GM19023 (cell line): ENCODE results near the gene TUBA4A.
"Not testable (repeated sequence)": the region's sequence is repeated elsewhere in the genome, so short reads cannot be mapped to it uniquely, and the experiment has no call there.

Experiments
- ATAC-seq: cut with Tn5 transposase; IDR thresholded peaks from one replicate; pipeline ENCODE4 v1.9.1; 2021; ENCODE audit warnings: mild to moderate bottlenecking, moderate library complexity; ENCODE audit not compliant: unreplicated experiment

The TUBA4A gene

GRCh38 chr2:219269362-219270054 lies 15.8 kb upstream of the TUBA4A start:
- ATAC-seq: no peak

DNA sequence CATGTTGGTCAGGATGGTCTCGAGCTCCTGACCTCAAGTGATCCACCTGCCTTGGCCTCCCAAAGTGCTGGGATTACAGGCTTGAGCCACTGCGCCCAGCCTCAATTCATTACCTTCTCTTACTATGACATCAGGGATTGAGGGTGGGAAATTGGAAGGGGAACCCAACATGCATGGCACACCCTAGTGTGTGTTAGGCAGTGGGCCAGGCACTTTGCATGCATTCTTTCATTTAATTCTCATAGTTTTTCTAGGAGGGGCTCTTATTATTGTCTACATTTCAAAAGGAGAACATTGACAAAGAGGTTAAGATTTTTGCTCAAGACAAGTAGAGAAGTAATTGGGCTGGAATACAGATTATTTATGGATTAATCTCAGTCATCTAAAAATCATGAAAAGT lies 14.6 kb upstream of the TUBA4A start:
- no peak for ATAC-seq

- no peak for ATAC-seq
These were observed 13.2 kb upstream of the TUBA4A start for GRCh38 chr2:219266886-219267285.

DNA sequence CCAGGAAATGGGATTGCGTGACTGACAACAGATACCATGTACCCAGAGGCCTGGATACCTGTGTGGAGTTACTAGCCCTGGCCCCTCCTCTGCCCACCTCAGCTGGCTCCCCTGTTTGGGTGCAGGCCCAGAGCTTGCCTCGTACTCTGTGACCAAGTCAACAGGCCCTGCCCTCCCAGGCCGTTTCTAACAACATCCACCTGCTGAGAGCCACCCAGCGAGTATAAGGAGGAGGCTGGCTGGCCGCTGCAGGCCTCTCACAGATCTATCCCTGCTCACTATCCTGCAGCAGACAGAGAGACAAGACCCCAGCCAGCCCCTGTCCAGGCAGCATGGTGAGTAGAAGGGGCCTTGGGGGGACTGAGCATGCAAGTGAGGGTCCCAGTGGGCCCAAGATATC lies 12.5 kb upstream of the TUBA4A start:
- no peak for ATAC-seq

DNA sequence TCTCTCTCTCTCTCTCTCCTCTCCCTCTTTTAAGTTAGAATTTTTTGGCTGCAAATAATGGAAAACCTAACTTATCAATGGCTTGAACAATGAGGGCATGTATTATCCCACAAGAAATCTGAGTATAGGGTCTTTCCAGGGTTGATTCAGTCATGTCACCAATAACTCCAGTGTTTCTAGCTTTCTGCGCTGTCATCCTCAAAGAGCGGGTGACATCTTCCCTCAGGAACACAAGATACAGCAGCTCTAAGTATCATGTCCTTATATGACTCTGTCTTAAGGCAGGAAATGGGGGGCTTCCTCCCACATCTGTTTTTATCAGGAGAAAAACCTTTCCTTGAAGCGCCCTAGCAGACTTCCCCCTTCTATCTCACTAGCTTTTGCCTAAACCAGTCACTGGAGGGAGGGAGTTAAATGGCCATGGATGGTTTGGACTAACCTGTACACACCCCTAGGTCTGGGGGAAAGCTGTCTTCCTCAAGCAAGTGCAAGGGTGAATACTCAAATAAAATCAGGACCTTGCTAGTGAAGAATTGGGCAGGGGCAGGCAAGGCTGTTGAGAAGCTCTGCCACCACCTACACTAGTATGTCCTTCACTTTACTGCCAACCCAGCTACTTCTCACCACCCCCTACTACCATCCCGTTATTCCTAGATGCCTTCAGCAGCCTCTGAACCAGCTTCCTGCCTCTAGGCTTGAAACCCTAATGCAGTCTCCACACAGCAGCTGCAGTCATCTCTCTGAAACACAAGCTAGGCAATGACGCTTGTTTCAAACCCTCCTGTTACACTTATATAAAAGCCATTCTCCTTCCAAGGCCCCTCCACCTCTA lies 7.5 kb upstream of the TUBA4A start:
- ATAC-seq: no peak

- ATAC-seq: not testable (repeated sequence)
These were observed 5.2 kb upstream of the TUBA4A start for GRCh38 chr2:219258942-219259341.

DNA sequence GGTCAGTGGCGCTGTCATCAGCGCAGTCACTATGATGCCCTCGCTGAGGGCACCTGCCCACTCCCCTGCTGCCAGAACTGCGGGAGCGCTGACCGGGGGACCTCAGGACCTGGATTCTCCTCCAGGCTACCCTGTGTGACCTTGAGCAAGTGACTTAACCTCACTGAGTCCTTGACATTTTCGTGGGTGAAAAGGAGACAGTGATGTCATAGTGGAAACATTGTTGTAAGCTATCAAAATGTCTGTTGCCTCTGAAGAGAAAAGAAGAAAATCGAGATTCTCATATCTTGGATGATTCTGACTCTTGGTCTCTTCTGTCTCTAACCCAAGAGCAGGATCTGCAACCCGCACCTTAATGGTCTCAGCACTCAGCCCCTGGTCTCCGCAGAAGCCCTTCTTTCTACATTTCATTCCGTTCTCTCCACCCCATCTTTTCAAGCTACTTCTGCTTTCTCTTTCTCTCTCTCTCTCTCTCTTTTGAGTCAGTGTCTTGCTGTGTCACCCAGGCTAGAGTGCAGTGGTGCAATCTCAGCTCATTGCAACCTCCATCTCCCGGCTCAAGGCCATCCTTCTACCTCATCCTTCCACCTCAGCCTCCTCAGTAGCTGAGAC lies 978 bp upstream of the TUBA4A start:
- ATAC-seq: peak; percentile 15

GRCh38 chr2:219252900-219253752 lies 592 bp downstream of the TUBA4A start, which contains the start of gene TUBA4B:
Gene TUBA4B, plus strand, starts transcription at chr2:219253243. Its CDS starts 165 bp downstream, at chr2:219253408.
- ATAC-seq: peak; percentile 14

GRCh38 chr2:219252570-219252899 lies 1.2 kb downstream of the TUBA4A start:
- ATAC-seq: no peak

GRCh38 chr2:219252084-219252483 lies 1.6 kb downstream of the TUBA4A start:
- ATAC-seq: no peak

DNA sequence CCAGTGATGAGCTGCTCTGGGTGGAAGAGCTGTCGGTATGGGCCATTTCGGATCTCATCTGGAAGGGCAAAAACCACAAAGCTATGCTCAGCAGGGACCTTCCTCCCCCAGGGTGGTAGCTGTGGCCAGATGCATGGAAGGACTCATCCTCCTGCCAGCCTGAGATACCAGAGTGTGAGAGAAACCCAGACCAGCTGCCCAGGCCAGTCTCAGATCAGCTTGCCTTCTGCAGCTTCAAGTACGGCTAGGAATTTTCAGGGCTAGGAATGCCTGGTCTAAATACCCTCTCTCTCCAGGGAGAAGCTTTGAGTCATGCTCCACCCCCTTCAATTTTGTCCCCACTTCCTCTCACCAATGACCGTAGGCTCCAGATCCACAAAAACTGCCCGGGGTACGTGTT lies 2.1 kb downstream of the TUBA4A start:
- ATAC-seq: no peak

DNA sequence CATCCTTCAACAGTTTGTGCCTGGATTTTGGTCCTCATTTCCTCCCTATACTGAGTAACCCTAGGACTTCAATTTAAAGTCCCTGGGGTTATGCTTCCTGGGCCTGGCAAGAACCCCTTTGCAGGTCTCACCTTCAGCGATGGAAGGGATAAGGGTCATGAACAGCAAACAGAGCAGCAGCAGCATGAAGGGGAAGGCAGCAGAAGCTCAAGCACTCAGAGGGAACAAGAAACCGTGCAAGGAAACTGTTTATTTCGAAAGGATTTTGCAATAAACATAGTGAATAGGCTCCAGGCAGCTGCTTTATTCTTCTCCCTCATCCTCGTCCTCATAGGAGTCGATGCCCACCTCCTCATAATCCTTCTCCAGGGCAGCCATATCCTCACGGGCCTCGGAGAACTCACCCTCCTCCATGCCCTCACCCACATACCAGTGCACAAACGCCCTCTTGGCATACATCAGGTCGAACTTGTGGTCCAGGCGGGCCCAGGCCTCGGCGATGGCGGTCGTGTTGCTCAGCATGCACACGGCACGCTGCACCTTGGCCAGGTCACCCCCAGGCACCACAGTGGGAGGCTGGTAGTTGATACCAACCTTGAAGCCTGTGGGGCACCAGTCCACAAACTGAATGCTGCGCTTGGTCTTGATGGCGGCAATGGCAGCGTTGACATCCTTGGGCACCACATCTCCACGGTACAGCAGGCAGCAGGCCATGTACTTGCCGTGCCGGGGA lies 3.5 kb downstream of the TUBA4A start:
- ATAC-seq: no peak

DNA sequence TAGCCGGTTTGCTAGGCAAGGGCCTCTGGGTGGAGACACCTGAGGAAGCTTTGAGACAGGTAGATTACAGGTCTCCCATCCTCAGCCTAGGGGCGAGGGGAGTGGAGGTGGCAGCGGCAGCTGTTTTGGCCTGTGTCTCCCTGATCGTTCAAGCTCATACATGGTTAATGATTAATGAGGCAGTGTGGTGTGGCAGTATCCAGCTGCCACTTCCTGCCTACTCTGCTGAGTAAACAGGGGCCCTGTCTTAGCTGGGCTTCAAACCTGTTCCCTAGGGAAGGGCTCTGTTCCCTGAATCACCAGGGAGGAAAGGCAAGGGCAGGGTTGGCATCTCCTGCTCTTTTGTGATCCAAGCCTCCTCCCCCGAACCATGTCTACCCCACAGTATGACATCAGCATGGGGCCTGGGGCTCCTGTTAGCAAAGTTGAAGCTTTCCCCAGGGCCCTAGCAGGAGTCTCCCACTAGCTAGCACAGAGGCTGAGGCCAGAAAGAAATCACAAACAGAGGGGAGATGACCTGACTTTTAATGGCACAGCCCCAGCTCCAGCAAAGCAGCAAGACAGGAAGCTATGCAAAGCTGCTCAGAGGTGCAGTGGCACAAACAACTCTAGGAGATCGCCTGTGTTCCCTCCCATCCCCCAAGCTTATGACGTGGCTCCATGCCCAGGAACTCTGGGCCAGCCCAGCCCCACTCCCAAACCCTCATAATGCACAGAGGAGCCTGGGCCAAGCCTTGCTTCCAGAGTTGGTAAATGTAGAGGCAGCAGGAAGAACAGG lies 4.3 kb downstream of the TUBA4A start:
- ATAC-seq: peak; percentile 34

- ATAC-seq: no peak
These were observed 4.9 kb downstream of the TUBA4A start for GRCh38 chr2:219248845-219249202.

DNA sequence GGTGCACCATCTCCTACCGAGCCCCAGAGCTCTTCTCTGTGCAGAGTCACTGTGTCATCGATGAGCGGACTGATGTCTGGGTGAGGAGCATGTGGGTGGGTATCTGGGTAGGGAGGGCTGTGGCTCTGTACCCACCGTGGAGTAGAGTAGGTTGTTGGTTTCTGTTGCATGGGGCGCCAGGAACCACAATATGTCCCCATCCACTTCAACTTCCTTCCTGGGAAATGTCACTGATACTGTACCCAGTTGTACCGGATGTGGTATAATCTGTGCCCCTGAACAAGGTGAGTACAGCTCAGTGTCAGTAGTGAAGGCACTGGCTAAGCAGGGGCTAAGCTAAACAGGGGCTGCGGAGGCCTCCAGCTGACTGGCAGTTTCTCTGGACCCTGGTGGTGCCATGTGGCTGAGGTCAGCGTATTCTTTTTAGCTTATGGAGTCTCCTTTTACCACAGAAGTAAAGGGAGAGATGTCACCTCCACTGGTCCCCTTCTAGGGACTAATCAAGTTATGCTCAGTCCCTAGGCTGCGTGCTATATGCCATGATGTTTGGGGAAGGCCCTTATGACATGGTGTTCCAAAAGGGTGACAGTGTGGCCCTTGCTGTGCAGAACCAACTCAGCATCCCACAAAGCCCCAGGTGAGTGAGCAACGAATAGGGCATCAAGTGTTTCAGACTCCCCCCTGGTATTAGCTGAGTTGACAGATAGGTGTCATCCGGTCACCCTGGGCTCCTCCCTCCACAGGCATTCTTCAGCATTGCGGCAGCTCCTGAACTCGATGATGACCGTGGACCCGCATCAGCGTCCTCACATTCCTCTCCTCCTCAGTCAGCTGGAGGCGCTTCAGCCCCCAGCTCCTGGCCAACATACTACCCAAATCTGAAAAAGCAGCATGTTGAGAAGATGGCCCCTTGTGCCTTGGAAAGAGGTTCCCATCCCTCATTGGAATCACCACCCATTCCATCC lies 5.8 kb downstream of the TUBA4A start:
- ATAC-seq: no peak

GRCh38 chr2:219246559-219246958 lies 7.2 kb downstream of the TUBA4A start:
- no peak for ATAC-seq

DNA sequence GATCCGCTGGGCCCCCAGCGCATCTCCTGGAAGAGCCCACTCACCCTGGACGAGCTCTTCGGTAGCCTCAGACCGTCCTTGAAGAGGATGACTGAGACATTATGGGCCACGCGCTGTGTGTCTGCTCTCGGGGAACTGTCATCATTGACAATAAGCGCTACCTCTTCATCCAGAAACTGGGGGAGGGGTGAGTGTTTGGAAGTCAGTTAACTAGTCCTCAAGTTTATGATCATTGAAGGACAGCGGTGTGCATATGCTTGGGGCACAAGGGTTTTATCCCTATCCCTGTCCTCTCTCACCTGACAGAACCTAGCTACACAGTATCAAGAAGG lies 7.9 kb downstream of the TUBA4A start:
- no peak for ATAC-seq

DNA sequence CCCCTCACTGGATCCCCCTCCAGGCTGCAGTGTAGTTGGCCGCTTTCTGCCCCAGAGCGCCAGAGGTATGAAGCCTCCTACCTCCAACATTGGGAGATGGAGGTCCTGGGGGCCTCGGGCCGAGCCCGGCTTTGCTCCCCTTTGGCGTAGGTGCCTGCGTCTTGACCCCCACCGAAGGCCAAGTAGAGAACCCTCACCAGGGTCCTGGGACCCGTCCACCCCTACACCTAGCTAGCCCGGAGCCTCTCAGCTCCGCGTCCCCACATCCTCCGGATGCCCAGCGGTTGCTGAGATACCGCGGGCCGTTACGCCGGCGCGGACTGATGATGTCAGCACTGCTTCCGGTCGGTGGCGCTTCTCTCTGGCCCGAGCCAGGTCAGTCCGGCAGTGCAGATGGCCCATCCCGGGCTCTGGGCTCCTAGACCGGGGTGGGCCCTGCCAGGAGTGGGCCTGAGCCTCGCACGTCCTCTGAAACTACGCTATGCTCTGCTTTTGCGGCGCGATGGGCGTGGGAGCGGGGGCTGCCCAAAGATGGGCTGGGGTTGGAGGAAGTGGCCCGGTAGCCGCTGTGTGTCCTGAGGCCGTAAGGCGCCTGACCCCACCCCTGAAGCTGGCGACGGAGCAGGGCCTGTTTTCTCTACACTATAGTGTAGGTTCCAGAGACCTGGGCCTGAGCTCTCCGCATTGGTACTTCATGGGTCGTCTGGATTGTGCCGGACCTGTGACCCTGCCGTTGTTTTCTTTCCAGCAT lies 8.4 kb downstream of the TUBA4A start, which contains the start of the genes GLB1L and STK16:
GLB1L (minus strand) TSS at position 297 of the 751 bp plus-strand sequence. CDS start 1,871 bp downstream, outside the sequence.
STK16 (plus strand) TSS at position 332 of the 751 bp plus-strand sequence. CDS start 521 bp downstream, outside the sequence.
- peak; percentile 73 for ATAC-seq
